Measurements from ENCODE around the gene POGK. TPM values are rescaled to one million over a fixed set of nuclear protein-coding genes. Genes with fewer than 3 reads are reported as not detected.

POGK gene
- total RNA-seq, 1 experiment from 2014 or later, result 30.8 TPM

- peak; percentile 53 for DNase-seq (ENCODE audit: low read depth)
These were observed 63.0 kb downstream of the POGK start for GRCh38 chr1:166902279-166902678.

GRCh38 chr1:166903232-166903631 lies 64.0 kb downstream of the POGK start:
- DNase-seq (ENCODE audit: low read depth), result no peak

- peak; percentile 28 for DNase-seq (ENCODE audit: low read depth)
These were observed 65.9 kb downstream of the POGK start for GRCh38 chr1:166905136-166905535.

- peak; percentile 86 for DNase-seq (ENCODE audit: low read depth)
These were observed 66.6 kb downstream of the POGK start for GRCh38 chr1:166905900-166906299.

Other genes starting within 250 kb of the POGK start
- gene TADA1, start 36.8 kb downstream of the POGK start, total RNA-seq (2014; rRNA removed; shearing (Covaris generic)), result 15.3 and 19.8 TPM in 2 replicates
- 9.6 and 15.7 TPM in 2 replicates for gene ILDR2, start 136.1 kb downstream of the POGK start, total RNA-seq (2014; rRNA removed; shearing (Covaris generic))
- gene MAEL, start 149.8 kb downstream of the POGK start, total RNA-seq (2014; rRNA removed; shearing (Covaris generic)), result 0.11 TPM in 1 of 2 replicates, not detected in the other